NB4 (cell line): ENCODE measurements around the gene NDUFS8.

Source experiments
- CTCF ChIP-seq: IDR thresholded peaks from one replicate; pipeline ENCODE4 v1.5.1; 2012; ENCODE audit warnings: low read depth, low read length
- MAX ChIP-seq: IDR thresholded peaks from 2 replicates; pipeline ENCODE4 v1.6.1; 2011; ENCODE audit warnings: low read depth, low read length
- POLR2A ChIP-seq: IDR thresholded peaks from 2 replicates; pipeline ENCODE4 v1.6.1; 2011; ENCODE audit warnings: mild to moderate bottlenecking; ENCODE audit not compliant: insufficient read length; ENCODE audit errors: extremely low read depth

GRCh38 chr11:68040101-68040956, 9.8 kb downstream of the NDUFS8 start:
- TF ChIP-seq CTCF (no peak), POLR2A (no peak), MAX (no peak; the same call in 1 of the 2 replicates)
